ENCODE results near the gene PIEZO1. TPM values are rescaled to one million over a fixed set of nuclear protein-coding genes. Genes with fewer than 3 reads are reported as not detected.
"Not testable (repeated sequence)": the region's sequence is repeated elsewhere in the genome, so short reads cannot be mapped to it uniquely, and the experiment has no call there.

The PIEZO1 gene
- total and polyA plus RNA-seq, 10 of the 15 experiments (the other 5 are each of a cell fraction or from before 2014, with no cell fraction given), result 1.3 to 169 (median 33.4) TPM

DNA sequence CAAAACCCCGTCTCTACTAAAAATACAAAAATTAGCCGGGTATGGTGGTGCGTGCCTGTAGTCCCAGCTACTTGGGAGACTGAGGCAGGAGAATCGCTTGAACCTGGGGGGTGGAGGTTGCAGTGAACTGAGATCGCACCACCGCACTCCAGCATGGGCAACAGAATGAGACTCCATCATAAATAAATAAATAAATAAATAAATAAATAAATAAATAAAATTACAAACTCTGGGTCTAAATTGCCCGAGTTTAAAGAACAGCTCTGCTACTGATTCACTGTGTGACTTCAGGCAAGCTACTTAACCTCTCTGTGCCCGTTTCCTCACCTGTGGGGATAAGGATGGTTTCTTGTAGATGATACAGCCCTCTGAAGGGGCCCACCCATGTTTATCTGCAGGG lies 115.5 kb downstream of the PIEZO1 start:
- ATAC-seq; H3K4me1 ChIP-seq (ENCODE audit: control insufficient read depth, insufficient read depth, low read length); BruUV-seq (replicated peaks); H3K4me3 ChIP-seq; FAIRE-seq; H3K27me3 ChIP-seq (replicated peaks in 1 of 2; ENCODE audit: control insufficient read depth in 2 of 2, insufficient read depth in 2 of 2, low read length in 1 of 2); SMC1A ChIA-PET (ENCODE audit: uncharacterized antibody, unreplicated experiment); H3K9me3 ChIP-seq (replicated peaks; ENCODE audit: control insufficient read depth, insufficient read depth, low read length); H3K27ac ChIP-seq (ENCODE audit: control insufficient read depth, insufficient read depth); H3K79me2 ChIP-seq (ENCODE audit: control insufficient read depth, insufficient read depth, low read length); intact Hi-C loops (cut with micrococcal nuclease; ENCODE audit: unreplicated experiment); H4K20me1 ChIP-seq (ENCODE audit: control insufficient read depth, insufficient read depth); RAD21 ChIA-PET (ENCODE audit: unreplicated experiment); DNase-seq (ENCODE audit: low read depth, low spot score); in situ Hi-C loops (cut with MboI); H3K4me2 ChIP-seq (ENCODE audit: control insufficient read depth, insufficient read depth); H3K9ac ChIP-seq (ENCODE audit: control insufficient read depth, insufficient read depth, low read length); H3K36me3 ChIP-seq (ENCODE audit: control insufficient read depth in 2 of 2, insufficient read depth in 2 of 2, low read length in 1 of 2); H2AFZ ChIP-seq (ENCODE audit: control insufficient read depth, low read depth, low read length): not testable (repeated sequence)
- 94% methylated on average over 8 of the region's 8 CpGs for WGBS (ENCODE audit: insufficient coverage, insufficient replicate concordance, low lambda C conversion rate, missing lambda C conversion rate)
- ChIA-PET CTCF (interaction anchor here (1.0 to 3.6 kb wide), 2 partner anchors 12 to 36 kb away, joined by 3 to 23 read pairs; no protein-coding TSS in a partner anchor), POLR2A (interaction anchor here (0.6 kb wide), 1 partner anchor 390 kb away, joined by 6 read pairs; no protein-coding TSS in a partner anchor)

DNA sequence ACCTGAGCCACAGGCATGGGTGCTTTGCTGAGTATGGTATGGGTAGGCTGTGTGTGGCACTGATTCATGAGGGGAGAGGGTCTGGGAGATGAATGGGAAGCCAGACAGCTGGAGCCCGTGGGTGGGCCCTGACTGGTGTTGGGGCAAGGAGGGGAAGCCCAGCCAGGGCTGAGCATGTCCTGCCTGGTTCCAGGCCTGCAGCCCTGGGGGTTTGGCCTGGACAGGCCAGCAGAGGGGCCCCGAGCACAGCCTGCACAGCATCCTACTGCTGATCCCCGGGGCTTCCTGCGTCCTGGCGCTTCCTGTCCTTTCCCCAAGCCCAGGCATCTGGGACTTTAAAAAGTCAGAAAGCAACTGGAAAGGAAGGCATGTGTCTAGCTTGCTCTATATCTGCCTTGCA lies 117.6 kb downstream of the PIEZO1 start:
- ChIA-PET POLR2A (no interaction called here), CTCF (interaction anchor here (2.2 kb wide), 1 partner anchor 12 kb away, joined by 9 read pairs; no protein-coding TSS in a partner anchor), SMC1A (ENCODE audit: uncharacterized antibody, unreplicated experiment) (no interaction called here), RAD21 (ENCODE audit: unreplicated experiment) (no interaction called here)
- ATAC-seq (no peak), DNase-seq (ENCODE audit: low read depth, low spot score) (no peak), FAIRE-seq (no peak)
- no peaks in the 10 kb centered on the region for H4K20me1 ChIP-seq (ENCODE audit: control insufficient read depth, insufficient read depth)
- 80% methylated on average over 5 of the region's 5 CpGs for WGBS (ENCODE audit: insufficient coverage, insufficient replicate concordance, low lambda C conversion rate, missing lambda C conversion rate)
- no TSS peak for BruUV-seq (replicated peaks)
- no peak overlapping the region for H3K4me3 ChIP-seq
- in situ Hi-C loops (cut with MboI) (no loop called here), intact Hi-C loops (cut with micrococcal nuclease; ENCODE audit: unreplicated experiment) (no loop called here)
- no peaks in the 10 kb centered on the region for H3K27me3 ChIP-seq (replicated peaks in 1 of 2; ENCODE audit: control insufficient read depth in 2 of 2, insufficient read depth in 2 of 2, low read length in 1 of 2)
- H3K4me2 ChIP-seq (ENCODE audit: control insufficient read depth, insufficient read depth), result no peak overlapping the region
- no peaks in the 10 kb centered on the region for H3K9me3 ChIP-seq (replicated peaks; ENCODE audit: control insufficient read depth, insufficient read depth, low read length)
- no peak for TF ChIP-seq POU2F2 (IDR thresholded peaks at IDR 0.05; ENCODE audit: borderline replicate concordance, low read depth, low read length)
- no peak for TF ChIP-seq MYB (IDR thresholded peaks at IDR 0.05; ENCODE audit: borderline replicate concordance, low read depth, low read length)
- TF ChIP-seq, protein P1, sequence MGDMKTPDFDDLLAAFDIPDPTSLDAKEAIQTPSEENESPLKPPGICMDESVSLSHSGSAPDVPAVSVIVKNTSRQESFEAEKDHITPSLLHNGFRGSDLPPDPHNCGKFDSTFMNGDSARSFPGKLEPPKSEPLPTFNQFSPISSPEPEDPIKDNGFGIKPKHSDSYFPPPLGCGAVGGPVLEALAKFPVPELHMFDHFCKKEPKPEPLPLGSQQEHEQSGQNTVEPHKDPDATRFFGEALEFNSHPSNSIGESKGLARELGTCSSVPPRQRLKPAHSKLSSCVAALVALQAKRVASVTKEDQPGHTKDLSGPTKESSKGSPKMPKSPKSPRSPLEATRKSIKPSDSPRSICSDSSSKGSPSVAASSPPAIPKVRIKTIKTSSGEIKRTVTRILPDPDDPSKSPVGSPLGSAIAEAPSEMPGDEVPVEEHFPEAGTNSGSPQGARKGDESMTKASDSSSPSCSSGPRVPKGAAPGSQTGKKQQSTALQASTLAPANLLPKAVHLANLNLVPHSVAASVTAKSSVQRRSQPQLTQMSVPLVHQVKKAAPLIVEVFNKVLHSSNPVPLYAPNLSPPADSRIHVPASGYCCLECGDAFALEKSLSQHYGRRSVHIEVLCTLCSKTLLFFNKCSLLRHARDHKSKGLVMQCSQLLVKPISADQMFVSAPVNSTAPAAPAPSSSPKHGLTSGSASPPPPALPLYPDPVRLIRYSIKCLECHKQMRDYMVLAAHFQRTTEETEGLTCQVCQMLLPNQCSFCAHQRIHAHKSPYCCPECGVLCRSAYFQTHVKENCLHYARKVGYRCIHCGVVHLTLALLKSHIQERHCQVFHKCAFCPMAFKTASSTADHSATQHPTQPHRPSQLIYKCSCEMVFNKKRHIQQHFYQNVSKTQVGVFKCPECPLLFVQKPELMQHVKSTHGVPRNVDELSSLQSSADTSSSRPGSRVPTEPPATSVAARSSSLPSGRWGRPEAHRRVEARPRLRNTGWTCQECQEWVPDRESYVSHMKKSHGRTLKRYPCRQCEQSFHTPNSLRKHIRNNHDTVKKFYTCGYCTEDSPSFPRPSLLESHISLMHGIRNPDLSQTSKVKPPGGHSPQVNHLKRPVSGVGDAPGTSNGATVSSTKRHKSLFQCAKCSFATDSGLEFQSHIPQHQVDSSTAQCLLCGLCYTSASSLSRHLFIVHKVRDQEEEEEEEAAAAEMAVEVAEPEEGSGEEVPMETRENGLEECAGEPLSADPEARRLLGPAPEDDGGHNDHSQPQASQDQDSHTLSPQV (IDR thresholded peaks at IDR 0.05), result no peak
- no peak for TF ChIP-seq SIN3A (IDR thresholded peaks at IDR 0.05; ENCODE audit: low read depth, low read length)
- TF ChIP-seq SMAD5 (IDR thresholded peaks at IDR 0.05; ENCODE audit: low read depth), result no peak
- TF ChIP-seq MYC (IDR thresholded peaks at IDR 0.05; ENCODE audit: insufficient read depth, insufficient read length, insufficient replicate concordance, low read length, severe bottlenecking), result no peak
- TF ChIP-seq RUNX3 (IDR thresholded peaks at IDR 0.05; ENCODE audit: low read length), result no peak
- H3K9ac ChIP-seq (ENCODE audit: control insufficient read depth, insufficient read depth, low read length), result no peak overlapping the region
- no peak overlapping the region for H3K27ac ChIP-seq (ENCODE audit: control insufficient read depth, insufficient read depth)
- no peak overlapping the region for H2AFZ ChIP-seq (ENCODE audit: control insufficient read depth, low read depth, low read length)
- peaks cover 13% of the 10 kb centered on the region for H3K79me2 ChIP-seq (ENCODE audit: control insufficient read depth, insufficient read depth, low read length)
- no peaks in the 10 kb centered on the region for H3K36me3 ChIP-seq (ENCODE audit: control insufficient read depth in 2 of 2, insufficient read depth in 2 of 2, low read length in 1 of 2)
- no peaks in the 10 kb centered on the region for H3K4me1 ChIP-seq (ENCODE audit: control insufficient read depth, insufficient read depth, low read length)

All from GM12878 (cell line).